ENCODE data around the gene EMD.

Gene EMD

GRCh38 chrX:154402622-154403127, 23.6 kb downstream of the EMD start:
- no peaks in the 10 kb centered on the region for H3K9me3 ChIP-seq (ENCODE audit: control insufficient read depth, low read length)
- peaks cover 12% of the 10 kb centered on the region for H3K36me3 ChIP-seq (ENCODE audit: control insufficient read depth, insufficient read depth, low read length)
- no peak overlapping the region for H3K27ac ChIP-seq (ENCODE audit: insufficient read depth, low read length, poor library complexity, severe bottlenecking)
- H3K4me1 ChIP-seq (ENCODE audit: control insufficient read depth, insufficient read depth, low read length, poor library complexity, severe bottlenecking) = peaks cover 8% of the 10 kb centered on the region
- DNase-seq = no peak
- no peak overlapping the region for H3K4me3 ChIP-seq (ENCODE audit: insufficient read depth, low read depth, low read length, poor library complexity, severe bottlenecking)
- no peaks in the 10 kb centered on the region for H3K27me3 ChIP-seq (replicated peaks; ENCODE audit: control insufficient read depth, insufficient read depth, low read length, poor library complexity, severe bottlenecking)

DNA sequence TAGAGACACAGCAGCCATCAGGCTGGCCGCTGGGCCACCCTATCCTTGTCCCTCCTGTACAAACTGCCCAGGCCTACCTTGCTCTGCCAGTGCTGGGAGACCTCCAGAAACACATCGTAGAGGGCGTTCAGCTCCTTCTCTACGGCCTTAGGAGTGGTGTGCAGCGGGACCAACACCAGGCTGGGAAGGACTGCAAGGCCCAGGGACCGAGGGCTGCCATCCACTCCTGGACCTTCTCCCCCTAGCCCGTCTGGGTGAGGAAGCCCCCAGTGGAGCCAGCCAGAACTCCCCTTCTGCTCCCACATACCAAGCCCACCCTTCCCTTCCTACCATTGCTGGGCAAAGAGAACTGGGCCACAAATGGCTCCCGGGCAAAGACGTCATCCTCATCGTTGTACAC, 24.1 kb downstream of the EMD start:
- peaks cover 12% of the 10 kb centered on the region for H3K36me3 ChIP-seq (ENCODE audit: control insufficient read depth, insufficient read depth, low read length)
- no peak overlapping the region for H3K27ac ChIP-seq (ENCODE audit: insufficient read depth, low read length, poor library complexity, severe bottlenecking)
- no peak for DNase-seq

DNA sequence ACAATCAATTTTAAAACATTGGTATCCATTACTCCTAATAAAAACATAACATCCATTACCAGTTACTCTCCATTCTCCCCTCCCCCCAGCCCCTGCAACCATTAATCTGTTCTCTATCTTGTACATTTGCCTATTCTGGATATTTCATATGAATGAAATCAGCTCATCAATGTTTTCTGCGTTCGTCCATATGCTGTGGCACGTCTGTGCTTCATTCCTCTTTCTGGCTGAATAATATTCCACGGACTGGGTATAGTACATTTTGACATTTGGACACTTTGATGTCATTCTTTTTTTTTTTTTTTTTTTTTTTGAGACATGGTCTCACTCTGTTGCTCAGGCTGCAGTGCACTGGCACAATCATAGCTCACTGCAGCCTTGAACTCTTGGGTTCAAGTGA, 24.8 kb downstream of the EMD start:
- no peaks in the 10 kb centered on the region for H3K27me3 ChIP-seq (replicated peaks; ENCODE audit: control insufficient read depth, insufficient read depth, low read length, poor library complexity, severe bottlenecking)
- H3K27ac ChIP-seq (ENCODE audit: insufficient read depth, low read length, poor library complexity, severe bottlenecking) = no peak overlapping the region
- H3K36me3 ChIP-seq (ENCODE audit: control insufficient read depth, insufficient read depth, low read length) = peaks cover 12% of the 10 kb centered on the region
- H3K9me3 ChIP-seq (ENCODE audit: control insufficient read depth, low read length) = no peaks in the 10 kb centered on the region
- no peak overlapping the region for H3K4me3 ChIP-seq (ENCODE audit: insufficient read depth, low read depth, low read length, poor library complexity, severe bottlenecking)
- peaks cover 8% of the 10 kb centered on the region for H3K4me1 ChIP-seq (ENCODE audit: control insufficient read depth, insufficient read depth, low read length, poor library complexity, severe bottlenecking)
- DNase-seq = no peak

More for the DNA sequence above, 24.1 kb downstream of the EMD start:
- Histone ChIP-seq H3K9me3 (ENCODE audit: control insufficient read depth, low read length) (no peaks in the 10 kb centered on the region), H3K27me3 (replicated peaks; ENCODE audit: control insufficient read depth, insufficient read depth, low read length, poor library complexity, severe bottlenecking) (no peaks in the 10 kb centered on the region), H3K4me3 (ENCODE audit: insufficient read depth, low read depth, low read length, poor library complexity, severe bottlenecking) (no peak overlapping the region), H3K4me1 (ENCODE audit: control insufficient read depth, insufficient read depth, low read length, poor library complexity, severe bottlenecking) (peaks cover 8% of the 10 kb centered on the region)

GRCh38 chrX:154404625-154405192, 25.6 kb downstream of the EMD start:
- peaks cover 8% of the 10 kb centered on the region for H3K36me3 ChIP-seq (ENCODE audit: control insufficient read depth, insufficient read depth, low read length)
- no peak for DNase-seq
- H3K27ac ChIP-seq (ENCODE audit: insufficient read depth, low read length, poor library complexity, severe bottlenecking) = no peak overlapping the region
- no peaks in the 10 kb centered on the region for H3K9me3 ChIP-seq (ENCODE audit: control insufficient read depth, low read length)
- H3K27me3 ChIP-seq (replicated peaks; ENCODE audit: control insufficient read depth, insufficient read depth, low read length, poor library complexity, severe bottlenecking) = no peaks in the 10 kb centered on the region
- no peak overlapping the region for H3K4me3 ChIP-seq (ENCODE audit: insufficient read depth, low read depth, low read length, poor library complexity, severe bottlenecking)
- peaks cover 2% of the 10 kb centered on the region for H3K4me1 ChIP-seq (ENCODE audit: control insufficient read depth, insufficient read depth, low read length, poor library complexity, severe bottlenecking)

GRCh38 chrX:154408659-154409221, 29.6 kb downstream of the EMD start:
- no peaks in the 10 kb centered on the region for H3K9me3 ChIP-seq (ENCODE audit: control insufficient read depth, low read length)
- H3K36me3 ChIP-seq (ENCODE audit: control insufficient read depth, insufficient read depth, low read length) = no peaks in the 10 kb centered on the region
- H3K4me3 ChIP-seq (ENCODE audit: insufficient read depth, low read depth, low read length, poor library complexity, severe bottlenecking) = no peak overlapping the region
- no peak for DNase-seq
- peaks cover 9% of the 10 kb centered on the region for H3K4me1 ChIP-seq (ENCODE audit: control insufficient read depth, insufficient read depth, low read length, poor library complexity, severe bottlenecking)
- H3K27ac ChIP-seq (ENCODE audit: insufficient read depth, low read length, poor library complexity, severe bottlenecking) = no peak overlapping the region
- H3K27me3 ChIP-seq (replicated peaks; ENCODE audit: control insufficient read depth, insufficient read depth, low read length, poor library complexity, severe bottlenecking) = no peaks in the 10 kb centered on the region

DNA sequence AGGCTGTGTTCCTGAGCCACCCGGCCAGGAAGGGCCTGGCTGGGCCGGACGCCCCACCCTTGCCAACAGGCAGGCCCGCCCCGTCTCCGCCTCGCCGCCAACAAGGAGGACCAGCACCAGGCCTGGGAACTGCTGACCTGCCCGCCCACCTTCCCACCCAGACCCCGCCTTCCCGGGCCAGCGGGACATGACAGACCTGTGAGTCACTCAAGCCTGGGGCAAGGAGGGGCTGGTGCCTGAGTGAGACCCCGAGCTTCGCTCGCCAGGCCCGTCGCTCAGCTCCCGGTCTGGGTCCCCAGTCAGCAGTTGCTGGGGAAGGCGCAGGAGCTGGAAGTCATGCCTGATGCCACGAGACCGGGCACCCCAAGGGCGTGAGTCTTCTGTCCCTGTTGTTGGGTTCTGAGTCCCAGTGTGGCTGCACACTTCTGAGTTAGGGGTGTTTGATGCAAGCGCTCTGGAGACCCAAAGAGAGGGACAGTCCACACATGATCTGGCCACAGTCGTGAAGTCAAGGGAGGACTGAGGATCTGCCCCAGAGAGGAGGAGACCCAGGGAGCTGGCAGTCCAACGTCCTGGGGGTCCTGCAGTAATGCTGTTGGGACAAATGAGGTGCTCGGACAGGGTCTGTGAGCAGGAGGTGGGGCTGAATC, 30.3 kb downstream of the EMD start, which contains the start of gene DNASE1L1:
Gene DNASE1L1 (minus strand): TSS at position 33 of the 650 bp plus-strand sequence. CDS start 3,686 bp downstream, outside the sequence.
- Histone ChIP-seq H3K36me3 (ENCODE audit: control insufficient read depth, insufficient read depth, low read length) (no peaks in the 10 kb centered on the region), H3K4me1 (ENCODE audit: control insufficient read depth, insufficient read depth, low read length, poor library complexity, severe bottlenecking) (peaks cover 9% of the 10 kb centered on the region), H3K27me3 (replicated peaks; ENCODE audit: control insufficient read depth, insufficient read depth, low read length, poor library complexity, severe bottlenecking) (no peaks in the 10 kb centered on the region), H3K4me3 (ENCODE audit: insufficient read depth, low read depth, low read length, poor library complexity, severe bottlenecking) (no peak within 1 kb of the TSS), H3K27ac (ENCODE audit: insufficient read depth, low read length, poor library complexity, severe bottlenecking) (no peak within 1 kb of the TSS), H3K9me3 (ENCODE audit: control insufficient read depth, low read length) (no peaks in the 10 kb centered on the region)
- peak in 1 of 3 donors; percentile 31 for DNase-seq

GRCh38 chrX:154411981-154412340, 32.9 kb downstream of the EMD start:
- Histone ChIP-seq H3K4me1 (ENCODE audit: control insufficient read depth, insufficient read depth, low read length, poor library complexity, severe bottlenecking) (peaks cover 9% of the 10 kb centered on the region), H3K4me3 (ENCODE audit: insufficient read depth, low read depth, low read length, poor library complexity, severe bottlenecking) (peak overlapping the region; percentile 62), H3K36me3 (ENCODE audit: control insufficient read depth, insufficient read depth, low read length) (no peaks in the 10 kb centered on the region), H3K9me3 (ENCODE audit: control insufficient read depth, low read length) (no peaks in the 10 kb centered on the region), H3K27ac (ENCODE audit: insufficient read depth, low read length, poor library complexity, severe bottlenecking) (peak overlapping the region; percentile 70), H3K27me3 (replicated peaks; ENCODE audit: control insufficient read depth, insufficient read depth, low read length, poor library complexity, severe bottlenecking) (no peaks in the 10 kb centered on the region)
- DNase-seq = no peak

DNA sequence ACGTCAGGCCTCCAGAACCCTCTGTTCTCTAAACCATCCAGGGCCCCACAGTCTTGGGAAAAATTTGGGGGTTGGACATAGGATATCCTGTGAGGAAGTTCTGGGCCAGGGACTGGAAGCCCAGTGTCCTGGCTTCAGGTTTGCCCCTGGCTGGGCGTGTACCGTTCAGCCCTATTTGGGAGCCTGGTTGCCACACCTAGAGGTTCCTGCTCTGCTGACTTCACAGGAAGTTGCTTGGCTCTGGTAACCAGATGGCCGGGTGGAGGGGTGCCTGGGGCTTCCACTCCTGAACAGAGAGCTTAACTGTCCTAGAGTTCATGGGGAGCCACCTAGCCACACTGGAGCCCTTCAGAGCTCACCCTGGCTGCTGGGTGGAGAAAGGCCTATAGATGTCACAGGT, 33.4 kb downstream of the EMD start:
- Histone ChIP-seq H3K27me3 (replicated peaks; ENCODE audit: control insufficient read depth, insufficient read depth, low read length, poor library complexity, severe bottlenecking) (no peaks in the 10 kb centered on the region), H3K9me3 (ENCODE audit: control insufficient read depth, low read length) (no peaks in the 10 kb centered on the region), H3K36me3 (ENCODE audit: control insufficient read depth, insufficient read depth, low read length) (no peaks in the 10 kb centered on the region), H3K4me1 (ENCODE audit: control insufficient read depth, insufficient read depth, low read length, poor library complexity, severe bottlenecking) (peaks cover 9% of the 10 kb centered on the region), H3K4me3 (ENCODE audit: insufficient read depth, low read depth, low read length, poor library complexity, severe bottlenecking) (peak overlapping the region; percentile 62), H3K27ac (ENCODE audit: insufficient read depth, low read length, poor library complexity, severe bottlenecking) (peak overlapping the region; percentile 70)
- DNase-seq = no peak

DNA sequence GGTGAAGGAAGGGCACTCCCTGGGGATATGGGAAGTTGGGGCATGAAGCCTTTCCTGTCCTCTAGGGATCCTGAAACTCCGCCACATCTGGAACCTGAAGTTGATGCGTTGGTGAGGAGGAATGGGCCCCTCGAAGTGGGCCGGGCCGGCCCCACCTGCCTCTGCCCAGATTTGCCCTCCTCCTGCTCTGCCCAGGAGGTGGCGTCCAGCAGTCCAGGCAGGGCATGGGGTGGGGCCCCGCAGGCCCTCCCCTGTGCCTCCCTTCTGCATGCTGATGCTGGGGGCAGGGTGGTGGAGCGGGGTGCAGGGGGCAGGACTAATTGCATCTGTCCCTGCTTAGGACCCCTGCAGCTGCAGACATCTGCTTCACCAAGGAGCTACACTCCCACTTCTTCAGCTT, 34.0 kb downstream of the EMD start:
- Histone ChIP-seq H3K36me3 (ENCODE audit: control insufficient read depth, insufficient read depth, low read length) (no peaks in the 10 kb centered on the region), H3K27ac (ENCODE audit: insufficient read depth, low read length, poor library complexity, severe bottlenecking) (no peak overlapping the region)

DNA sequence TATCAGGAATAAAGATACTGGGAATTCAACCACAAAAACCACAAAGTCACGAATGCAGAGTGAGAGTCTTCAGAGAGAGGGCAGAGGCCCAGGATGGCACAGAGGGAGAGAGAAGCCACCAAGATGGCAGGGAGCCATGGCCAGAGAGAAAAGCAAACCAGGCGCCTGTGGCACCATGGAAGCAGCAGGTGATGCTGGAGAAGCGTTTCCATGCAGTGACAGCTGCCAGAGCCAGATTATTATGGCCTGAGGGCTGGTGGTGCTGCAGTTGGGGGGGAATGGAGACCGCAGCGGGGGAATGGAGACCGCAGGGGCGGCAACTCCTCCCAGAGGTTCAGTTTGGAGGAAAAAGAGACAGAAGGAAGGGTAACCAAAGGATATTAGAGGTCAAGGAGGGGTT, 38.1 kb downstream of the EMD start:
- Histone ChIP-seq H3K27ac (ENCODE audit: insufficient read depth, low read length, poor library complexity, severe bottlenecking) (no peak overlapping the region), H3K4me3 (ENCODE audit: insufficient read depth, low read depth, low read length, poor library complexity, severe bottlenecking) (no peak overlapping the region), H3K9me3 (ENCODE audit: control insufficient read depth, low read length) (no peaks in the 10 kb centered on the region), H3K4me1 (ENCODE audit: control insufficient read depth, insufficient read depth, low read length, poor library complexity, severe bottlenecking) (peaks cover 7% of the 10 kb centered on the region), H3K27me3 (replicated peaks; ENCODE audit: control insufficient read depth, insufficient read depth, low read length, poor library complexity, severe bottlenecking) (no peaks in the 10 kb centered on the region), H3K36me3 (ENCODE audit: control insufficient read depth, insufficient read depth, low read length) (no peaks in the 10 kb centered on the region)
- DNase-seq = no peak

More for the DNA sequence above, 34.0 kb downstream of the EMD start:
- H3K4me1 ChIP-seq (ENCODE audit: control insufficient read depth, insufficient read depth, low read length, poor library complexity, severe bottlenecking) = peaks cover 9% of the 10 kb centered on the region
- no peak for DNase-seq
- H3K27me3 ChIP-seq (replicated peaks; ENCODE audit: control insufficient read depth, insufficient read depth, low read length, poor library complexity, severe bottlenecking) = no peaks in the 10 kb centered on the region
- H3K9me3 ChIP-seq (ENCODE audit: control insufficient read depth, low read length) = no peaks in the 10 kb centered on the region
- H3K4me3 ChIP-seq (ENCODE audit: insufficient read depth, low read depth, low read length, poor library complexity, severe bottlenecking) = no peak overlapping the region

Measured in effector memory CD4-positive, alpha-beta T cell (primary cell).